Measurements from ENCODE around the gene TRIB2. TPM values are rescaled to one million over a fixed set of nuclear protein-coding genes. Genes with fewer than 3 reads are reported as not detected.

TRIB2 gene
- total and polyA plus RNA-seq, 2 donors (not counting 3 experiments of a cell fraction or from before 2014, with no cell fraction given), result 15.8 to 20.5 TPM

- no peak overlapping the region for H3K27ac ChIP-seq (ENCODE audit: insufficient read depth, low read depth, low read length)
- dilution Hi-C loops (cut with MboI; ENCODE audit: extremely low pct_ligation_motif_present, low sequenced_read_pairs), result no loop called here
- H3K4me1 ChIP-seq (ENCODE audit: control insufficient read depth, extremely low read depth, insufficient read depth, low read length), result no peaks in the 10 kb centered on the region
- H3K79me2 ChIP-seq (ENCODE audit: control insufficient read depth, insufficient read depth, low read length), result no peaks in the 10 kb centered on the region
- intact Hi-C loops (cut with micrococcal nuclease), result no loop called here
- ChIA-PET POLR2A (no interaction called here), CTCF (interaction anchor here (1.2 kb wide), 1 partner anchor 11 kb away, joined by 3 read pairs; no protein-coding TSS in a partner anchor)
- no peaks in the 10 kb centered on the region for H4K20me1 ChIP-seq (replicated peaks; ENCODE audit: control insufficient read depth, extremely low read depth, insufficient read depth, low read length)
- no peak for TF ChIP-seq MAX (IDR thresholded peaks at IDR 0.05; ENCODE audit: insufficient read depth, insufficient read length)
- no peak for TF ChIP-seq JUN (IDR thresholded peaks at IDR 0.05; ENCODE audit: borderline replicate concordance, insufficient read depth, insufficient read length, low read depth)
- no peak for TF ChIP-seq EZH2 (IDR thresholded peaks at IDR 0.05; ENCODE audit: borderline replicate concordance, low read depth, low read length, severe bottlenecking)
- TF ChIP-seq POLR2A (IDR thresholded peaks at IDR 0.05; ENCODE audit: low read depth, low read length), result no peak
- no peak for TF ChIP-seq GATA2 (IDR thresholded peaks at IDR 0.05; ENCODE audit: insufficient read depth, insufficient read length, low read depth, low read length)
- no peak for TF ChIP-seq FOS (IDR thresholded peaks at IDR 0.05; ENCODE audit: borderline replicate concordance, insufficient read depth, low read length)
- TF ChIP-seq POLR2AphosphoS5 (IDR thresholded peaks at IDR 0.05; ENCODE audit: insufficient read depth, low read depth, low read length), result no peak
- TF ChIP-seq MYC (IDR thresholded peaks at IDR 0.05; ENCODE audit: low read depth, low read length), result no peak
- TF ChIP-seq CTCF (IDR thresholded peaks at IDR 0.05; ENCODE audit: extremely low read depth in 1 of 2, insufficient read depth in 1 of 2, low read depth in 1 of 2, low read length in 2 of 2), result no peak
- no peak overlapping the region for H2AFZ ChIP-seq (ENCODE audit: low read depth, low read length)
- H3K9ac ChIP-seq (replicated peaks; ENCODE audit: extremely low read depth, insufficient read depth, low read length), result no peak overlapping the region
- BruUV-seq (replicated peaks), result no TSS peak
- no peak for DNase-seq (ENCODE audit: low read depth, low spot score)
- no peak overlapping the region for H3K4me2 ChIP-seq (ENCODE audit: insufficient read depth, low read length)
- no peaks in the 10 kb centered on the region for H3K36me3 ChIP-seq (ENCODE audit: control insufficient read depth in 2 of 2, extremely low read depth in 1 of 2, insufficient read depth in 2 of 2, low read length in 2 of 2)
- no peaks in the 10 kb centered on the region for H3K27me3 ChIP-seq (ENCODE audit: control insufficient read depth in 2 of 2, insufficient read depth in 2 of 2, low read length in 2 of 2)
- FAIRE-seq, result no peak
- no peaks in the 10 kb centered on the region for H3K9me3 ChIP-seq (replicated peaks; ENCODE audit: control insufficient read depth, insufficient read depth, low read length)
- H3K9me1 ChIP-seq (replicated peaks; ENCODE audit: control insufficient read depth, extremely low read depth, insufficient read depth, low read length), result no peaks in the 10 kb centered on the region
- H3K4me3 ChIP-seq (replicated peaks in 1 of 3; ENCODE audit: insufficient read depth in 1 of 3, low read depth in 1 of 3, low read length in 3 of 3), result no peak overlapping the region
Observed at GRCh38 chr2:12778811-12779579, 62.3 kb downstream of the TRIB2 start.
